H1 (cell line): ENCODE data around the gene ZNF33B.

ENCODE experiments used
- CEBPB ChIP-seq: IDR thresholded peaks from 2 replicates; pipeline ENCODE4 v1.6.1; 2012; ENCODE audit warnings: low read depth, low read length
- CHD1 ChIP-seq: IDR thresholded peaks from 2 replicates; pipeline ENCODE4 v1.6.1; 2012; ENCODE audit warnings: low read depth, low read length, improper control_type of control experiment
- EP300 ChIP-seq, 2 experiments: IDR thresholded peaks; 1 replicate in 1 of 2; 2 replicates in 1 of 2; pipeline ENCODE4 v1.6.1; 2011 to 2012; ENCODE audit warnings: low read depth in 2 of 2, low read length in 2 of 2, mild to moderate bottlenecking in 2 of 2, borderline replicate concordance in 1 of 2, inconsistent platforms in 1 of 2, moderate library complexity in 1 of 2
- EZH2 ChIP-seq: fragments of 200-600 bp; sonication (generic); IDR thresholded peaks from 2 replicates; pipeline ENCODE4 v1.7.1; 2012; ENCODE audit warnings: low read depth, mild to moderate bottlenecking, moderate library complexity, low read length, inconsistent platforms; ENCODE audit not compliant: severe bottlenecking
- POLR2A ChIP-seq, 2 experiments: IDR thresholded peaks; 1 replicate in 1 of 2; 2 replicates in 1 of 2; pipeline ENCODE4 v1.6.1; 2011; ENCODE audit warnings: low read depth in 2 of 2, low read length in 2 of 2, mild to moderate bottlenecking in 2 of 2; ENCODE audit errors: control extremely low read depth in 1 of 2
- SP1 ChIP-seq: IDR thresholded peaks from 2 replicates; pipeline ENCODE4 v1.6.1; 2011; ENCODE audit warnings: low read depth, low read length
- TAF1 ChIP-seq: IDR thresholded peaks from 2 replicates; pipeline ENCODE4 v1.6.1; 2011; ENCODE audit warnings: mild to moderate bottlenecking, low read depth, low read length
- TCF12 ChIP-seq: IDR thresholded peaks from 2 replicates; pipeline ENCODE4 v1.6.1; 2011; ENCODE audit warnings: low read depth, mild to moderate bottlenecking, low read length
- ZNF274 ChIP-seq: IDR thresholded peaks from 2 replicates; pipeline ENCODE4 v1.7.0; 2012; ENCODE audit warnings: low read length, borderline replicate concordance; ENCODE audit errors: extremely low read depth
- TF ChIP-seq, protein P1 (sequence below), 3 experiments: IDR thresholded peaks; 1 replicate in 2 of 3; 2 replicates in 1 of 3; pipeline versions ENCODE4 v1.5.1 to v1.6.1; 2011; ENCODE audit warnings: low read length in 3 of 3, mild to moderate bottlenecking in 3 of 3, inconsistent platforms in 2 of 3, low read depth in 1 of 3, moderate library complexity in 1 of 3; ENCODE audit not compliant: insufficient read depth in 1 of 3; ENCODE audit errors: control extremely low read depth in 1 of 3
- TF ChIP-seq, protein P2 (sequence below): IDR thresholded peaks from 2 replicates; pipeline ENCODE4 v1.6.1; 2012; ENCODE audit warnings: low read length, inconsistent platforms
- TF ChIP-seq, protein P3 (sequence below): IDR thresholded peaks from 2 replicates; pipeline ENCODE4 v1.6.1; 2011; ENCODE audit warnings: low read length, improper control_type of control experiment

DNA sequence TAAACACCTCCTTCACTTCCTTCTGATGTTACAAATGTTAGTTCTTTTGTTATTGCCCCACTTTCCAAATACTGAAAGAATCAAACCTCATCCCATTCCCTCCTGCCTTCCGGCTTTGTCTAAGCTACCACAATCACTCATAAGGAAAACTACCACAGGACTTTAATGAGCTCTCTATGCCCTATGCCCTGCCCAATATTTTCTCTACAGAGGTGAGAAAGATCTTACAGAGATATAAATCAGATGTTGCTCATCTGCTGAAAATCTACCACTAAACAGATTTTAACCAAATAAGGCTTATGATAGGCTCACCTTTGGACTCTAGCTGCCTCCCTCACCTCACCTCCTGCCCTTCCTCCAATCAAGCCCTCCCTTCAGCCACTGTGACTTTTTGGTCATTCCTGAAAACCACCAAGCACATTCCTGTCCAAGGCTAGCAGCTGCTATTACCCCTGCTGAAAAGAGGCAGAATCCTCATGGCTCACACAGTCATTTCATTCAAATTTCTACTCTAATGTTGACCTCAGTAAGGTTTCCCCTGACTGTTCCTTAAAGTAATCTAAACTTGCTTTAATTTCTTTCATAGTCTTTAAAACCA, 7.7 kb downstream of the ZNF33B start:
- TF ChIP-seq CEBPB (no peak), TCF12 (no peak), EP300 (IDR thresholded peaks at IDR 0.05; ENCODE audit: borderline replicate concordance in 1 of 2, low read depth in 2 of 2, low read length in 2 of 2) (no peak), SP1 (no peak), POLR2A (IDR thresholded peaks at IDR 0.05; ENCODE audit: control extremely low read depth in 1 of 2, low read depth in 2 of 2, low read length in 2 of 2) (no peak), TAF1 (no peak), EZH2 (no peak), CHD1 (no peak), ZNF274 (no peak)
- TF ChIP-seq, protein P1, sequence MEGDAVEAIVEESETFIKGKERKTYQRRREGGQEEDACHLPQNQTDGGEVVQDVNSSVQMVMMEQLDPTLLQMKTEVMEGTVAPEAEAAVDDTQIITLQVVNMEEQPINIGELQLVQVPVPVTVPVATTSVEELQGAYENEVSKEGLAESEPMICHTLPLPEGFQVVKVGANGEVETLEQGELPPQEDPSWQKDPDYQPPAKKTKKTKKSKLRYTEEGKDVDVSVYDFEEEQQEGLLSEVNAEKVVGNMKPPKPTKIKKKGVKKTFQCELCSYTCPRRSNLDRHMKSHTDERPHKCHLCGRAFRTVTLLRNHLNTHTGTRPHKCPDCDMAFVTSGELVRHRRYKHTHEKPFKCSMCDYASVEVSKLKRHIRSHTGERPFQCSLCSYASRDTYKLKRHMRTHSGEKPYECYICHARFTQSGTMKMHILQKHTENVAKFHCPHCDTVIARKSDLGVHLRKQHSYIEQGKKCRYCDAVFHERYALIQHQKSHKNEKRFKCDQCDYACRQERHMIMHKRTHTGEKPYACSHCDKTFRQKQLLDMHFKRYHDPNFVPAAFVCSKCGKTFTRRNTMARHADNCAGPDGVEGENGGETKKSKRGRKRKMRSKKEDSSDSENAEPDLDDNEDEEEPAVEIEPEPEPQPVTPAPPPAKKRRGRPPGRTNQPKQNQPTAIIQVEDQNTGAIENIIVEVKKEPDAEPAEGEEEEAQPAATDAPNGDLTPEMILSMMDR (IDR thresholded peaks at IDR 0.05; ENCODE audit: control extremely low read depth in 1 of 3, insufficient read depth in 1 of 3, low read depth in 1 of 3, low read length in 3 of 3), result no peak
- TF ChIP-seq, protein P2, sequence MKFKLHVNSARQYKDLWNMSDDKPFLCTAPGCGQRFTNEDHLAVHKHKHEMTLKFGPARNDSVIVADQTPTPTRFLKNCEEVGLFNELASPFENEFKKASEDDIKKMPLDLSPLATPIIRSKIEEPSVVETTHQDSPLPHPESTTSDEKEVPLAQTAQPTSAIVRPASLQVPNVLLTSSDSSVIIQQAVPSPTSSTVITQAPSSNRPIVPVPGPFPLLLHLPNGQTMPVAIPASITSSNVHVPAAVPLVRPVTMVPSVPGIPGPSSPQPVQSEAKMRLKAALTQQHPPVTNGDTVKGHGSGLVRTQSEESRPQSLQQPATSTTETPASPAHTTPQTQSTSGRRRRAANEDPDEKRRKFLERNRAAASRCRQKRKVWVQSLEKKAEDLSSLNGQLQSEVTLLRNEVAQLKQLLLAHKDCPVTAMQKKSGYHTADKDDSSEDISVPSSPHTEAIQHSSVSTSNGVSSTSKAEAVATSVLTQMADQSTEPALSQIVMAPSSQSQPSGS, result no peak
- TF ChIP-seq, protein P3, sequence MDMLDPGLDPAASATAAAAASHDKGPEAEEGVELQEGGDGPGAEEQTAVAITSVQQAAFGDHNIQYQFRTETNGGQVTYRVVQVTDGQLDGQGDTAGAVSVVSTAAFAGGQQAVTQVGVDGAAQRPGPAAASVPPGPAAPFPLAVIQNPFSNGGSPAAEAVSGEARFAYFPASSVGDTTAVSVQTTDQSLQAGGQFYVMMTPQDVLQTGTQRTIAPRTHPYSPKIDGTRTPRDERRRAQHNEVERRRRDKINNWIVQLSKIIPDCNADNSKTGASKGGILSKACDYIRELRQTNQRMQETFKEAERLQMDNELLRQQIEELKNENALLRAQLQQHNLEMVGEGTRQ, result no peak
